ENCODE data around the gene TMC8. TPM values are rescaled to one million over a fixed set of nuclear protein-coding genes. Genes with fewer than 3 reads are reported as not detected.

TMC8 gene
- total and polyA plus RNA-seq, 2 experiments from 2014 or later: 1.2 to 1.3 TPM

GRCh38 chr17:78131172-78132083 is 857 bp downstream of the TMC8 start:
- Mint-ChIP-seq H3K36me3 (ENCODE audit: low read depth) (peaks cover 2% of the 10 kb centered on the region; the same call in 1 of the 3 replicates), H3K4me3 (0 out of 3 replicates have a peak overlapping the region, but pooled peaks have one; percentile 36), H3K27me3 (ENCODE audit: insufficient read depth, low read depth, poor library complexity) (peaks cover 35% of the 10 kb centered on the region), H3K27ac (no peak overlapping the region), H3K4me1 (peaks cover 23% of the 10 kb centered on the region), H3K9me3 (no peaks in the 10 kb centered on the region)
- no peak for TF ChIP-seq ETS1 (IDR thresholded peaks at IDR 0.05)
- TF ChIP-seq EZH2 (IDR thresholded peaks at IDR 0.05; ENCODE audit: low read depth, unreplicated experiment): no peak
- no peak for TF ChIP-seq NANOG (IDR thresholded peaks at IDR 0.05; ENCODE audit: borderline replicate concordance)
- no peak for TF ChIP-seq POLR2AphosphoS5 (IDR thresholded peaks at IDR 0.05; ENCODE audit: low read depth)
- TF ChIP-seq ZNF114 (CRISPR knock-in tag; IDR thresholded peaks at IDR 0.05): no peak
- TF ChIP-seq JUNB (IDR thresholded peaks at IDR 0.05; ENCODE audit: unreplicated experiment): no peak
- TF ChIP-seq ZNF331 (CRISPR knock-in tag; IDR thresholded peaks at IDR 0.05; ENCODE audit: low read depth): no peak
- TF ChIP-seq STAT1 (IDR thresholded peaks at IDR 0.05; ENCODE audit: unreplicated experiment): no peak
- no peak for TF ChIP-seq EZH2phosphoT487 (IDR thresholded peaks at IDR 0.05; ENCODE audit: unreplicated experiment)
- TF ChIP-seq CTCF (conservative IDR thresholded peaks at IDR 0.05; ENCODE audit: low read depth in 2 of 2): no peak
- TF ChIP-seq, protein P1, sequence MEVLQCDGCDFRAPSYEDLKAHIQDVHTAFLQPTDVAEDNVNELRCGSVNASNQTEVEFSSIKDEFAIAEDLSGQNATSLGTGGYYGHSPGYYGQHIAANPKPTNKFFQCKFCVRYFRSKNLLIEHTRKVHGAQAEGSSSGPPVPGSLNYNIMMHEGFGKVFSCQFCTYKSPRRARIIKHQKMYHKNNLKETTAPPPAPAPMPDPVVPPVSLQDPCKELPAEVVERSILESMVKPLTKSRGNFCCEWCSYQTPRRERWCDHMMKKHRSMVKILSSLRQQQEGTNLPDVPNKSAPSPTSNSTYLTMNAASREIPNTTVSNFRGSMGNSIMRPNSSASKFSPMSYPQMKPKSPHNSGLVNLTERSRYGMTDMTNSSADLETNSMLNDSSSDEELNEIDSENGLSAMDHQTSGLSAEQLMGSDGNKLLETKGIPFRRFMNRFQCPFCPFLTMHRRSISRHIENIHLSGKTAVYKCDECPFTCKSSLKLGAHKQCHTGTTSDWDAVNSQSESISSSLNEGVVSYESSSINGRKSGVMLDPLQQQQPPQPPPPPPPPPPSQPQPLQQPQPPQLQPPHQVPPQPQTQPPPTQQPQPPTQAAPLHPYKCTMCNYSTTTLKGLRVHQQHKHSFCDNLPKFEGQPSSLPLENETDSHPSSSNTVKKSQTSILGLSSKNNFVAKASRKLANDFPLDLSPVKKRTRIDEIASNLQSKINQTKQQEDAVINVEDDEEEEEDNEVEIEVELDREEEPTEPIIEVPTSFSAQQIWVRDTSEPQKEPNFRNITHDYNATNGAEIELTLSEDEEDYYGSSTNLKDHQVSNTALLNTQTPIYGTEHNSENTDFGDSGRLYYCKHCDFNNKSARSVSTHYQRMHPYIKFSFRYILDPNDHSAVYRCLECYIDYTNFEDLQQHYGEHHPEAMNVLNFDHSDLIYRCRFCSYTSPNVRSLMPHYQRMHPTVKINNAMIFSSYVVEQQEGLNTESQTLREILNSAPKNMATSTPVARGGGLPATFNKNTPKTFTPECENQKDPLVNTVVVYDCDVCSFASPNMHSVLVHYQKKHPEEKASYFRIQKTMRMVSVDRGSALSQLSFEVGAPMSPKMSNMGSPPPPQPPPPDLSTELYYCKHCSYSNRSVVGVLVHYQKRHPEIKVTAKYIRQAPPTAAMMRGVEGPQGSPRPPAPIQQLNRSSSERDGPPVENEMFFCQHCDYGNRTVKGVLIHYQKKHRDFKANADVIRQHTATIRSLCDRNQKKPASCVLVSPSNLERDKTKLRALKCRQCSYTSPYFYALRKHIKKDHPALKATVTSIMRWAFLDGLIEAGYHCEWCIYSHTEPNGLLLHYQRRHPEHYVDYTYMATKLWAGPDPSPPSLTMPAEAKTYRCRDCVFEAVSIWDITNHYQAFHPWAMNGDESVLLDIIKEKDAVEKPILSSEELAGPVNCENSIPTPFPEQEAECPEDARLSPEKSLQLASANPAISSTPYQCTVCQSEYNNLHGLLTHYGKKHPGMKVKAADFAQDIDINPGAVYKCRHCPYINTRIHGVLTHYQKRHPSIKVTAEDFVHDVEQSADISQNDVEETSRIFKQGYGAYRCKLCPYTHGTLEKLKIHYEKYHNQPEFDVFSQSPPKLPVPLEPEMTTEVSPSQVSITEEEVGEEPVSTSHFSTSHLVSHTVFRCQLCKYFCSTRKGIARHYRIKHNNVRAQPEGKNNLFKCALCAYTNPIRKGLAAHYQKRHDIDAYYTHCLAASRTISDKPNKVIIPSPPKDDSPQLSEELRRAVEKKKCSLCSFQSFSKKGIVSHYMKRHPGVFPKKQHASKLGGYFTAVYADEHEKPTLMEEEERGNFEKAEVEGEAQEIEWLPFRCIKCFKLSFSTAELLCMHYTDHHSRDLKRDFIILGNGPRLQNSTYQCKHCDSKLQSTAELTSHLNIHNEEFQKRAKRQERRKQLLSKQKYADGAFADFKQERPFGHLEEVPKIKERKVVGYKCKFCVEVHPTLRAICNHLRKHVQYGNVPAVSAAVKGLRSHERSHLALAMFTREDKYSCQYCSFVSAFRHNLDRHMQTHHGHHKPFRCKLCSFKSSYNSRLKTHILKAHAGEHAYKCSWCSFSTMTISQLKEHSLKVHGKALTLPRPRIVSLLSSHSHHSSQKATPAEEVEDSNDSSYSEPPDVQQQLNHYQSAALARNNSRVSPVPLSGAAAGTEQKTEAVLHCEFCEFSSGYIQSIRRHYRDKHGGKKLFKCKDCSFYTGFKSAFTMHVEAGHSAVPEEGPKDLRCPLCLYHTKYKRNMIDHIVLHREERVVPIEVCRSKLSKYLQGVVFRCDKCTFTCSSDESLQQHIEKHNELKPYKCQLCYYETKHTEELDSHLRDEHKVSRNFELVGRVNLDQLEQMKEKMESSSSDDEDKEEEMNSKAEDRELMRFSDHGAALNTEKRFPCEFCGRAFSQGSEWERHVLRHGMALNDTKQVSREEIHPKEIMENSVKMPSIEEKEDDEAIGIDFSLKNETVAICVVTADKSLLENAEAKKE (CRISPR knock-in tag; IDR thresholded peaks at IDR 0.05): no peak
- TF ChIP-seq, protein P2, sequence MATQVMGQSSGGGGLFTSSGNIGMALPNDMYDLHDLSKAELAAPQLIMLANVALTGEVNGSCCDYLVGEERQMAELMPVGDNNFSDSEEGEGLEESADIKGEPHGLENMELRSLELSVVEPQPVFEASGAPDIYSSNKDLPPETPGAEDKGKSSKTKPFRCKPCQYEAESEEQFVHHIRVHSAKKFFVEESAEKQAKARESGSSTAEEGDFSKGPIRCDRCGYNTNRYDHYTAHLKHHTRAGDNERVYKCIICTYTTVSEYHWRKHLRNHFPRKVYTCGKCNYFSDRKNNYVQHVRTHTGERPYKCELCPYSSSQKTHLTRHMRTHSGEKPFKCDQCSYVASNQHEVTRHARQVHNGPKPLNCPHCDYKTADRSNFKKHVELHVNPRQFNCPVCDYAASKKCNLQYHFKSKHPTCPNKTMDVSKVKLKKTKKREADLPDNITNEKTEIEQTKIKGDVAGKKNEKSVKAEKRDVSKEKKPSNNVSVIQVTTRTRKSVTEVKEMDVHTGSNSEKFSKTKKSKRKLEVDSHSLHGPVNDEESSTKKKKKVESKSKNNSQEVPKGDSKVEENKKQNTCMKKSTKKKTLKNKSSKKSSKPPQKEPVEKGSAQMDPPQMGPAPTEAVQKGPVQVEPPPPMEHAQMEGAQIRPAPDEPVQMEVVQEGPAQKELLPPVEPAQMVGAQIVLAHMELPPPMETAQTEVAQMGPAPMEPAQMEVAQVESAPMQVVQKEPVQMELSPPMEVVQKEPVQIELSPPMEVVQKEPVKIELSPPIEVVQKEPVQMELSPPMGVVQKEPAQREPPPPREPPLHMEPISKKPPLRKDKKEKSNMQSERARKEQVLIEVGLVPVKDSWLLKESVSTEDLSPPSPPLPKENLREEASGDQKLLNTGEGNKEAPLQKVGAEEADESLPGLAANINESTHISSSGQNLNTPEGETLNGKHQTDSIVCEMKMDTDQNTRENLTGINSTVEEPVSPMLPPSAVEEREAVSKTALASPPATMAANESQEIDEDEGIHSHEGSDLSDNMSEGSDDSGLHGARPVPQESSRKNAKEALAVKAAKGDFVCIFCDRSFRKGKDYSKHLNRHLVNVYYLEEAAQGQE (IDR thresholded peaks at IDR 0.05; ENCODE audit: unreplicated experiment): no peak
- Histone ChIP-seq H2AFZ (peak overlapping the region; percentile 10; the same call in 1 of the 2 replicates), H3K79me2 (replicated peaks; ENCODE audit: insufficient read depth) (0 out of 2 replicates have a peak, but pooled peaks cover 5% of the 10 kb centered on the region), H3K4me1 (ENCODE audit: insufficient read depth) (peaks cover 32% of the 10 kb centered on the region), H4K20me1 (replicated peaks; ENCODE audit: insufficient read depth) (no peaks in the 10 kb centered on the region), H3K27ac (ENCODE audit: low read depth) (no peak overlapping the region), H3K4me3 (peak overlapping the region; percentile 63), H3F3A (replicated peaks; ENCODE audit: low read depth) (peaks cover 10% of the 10 kb centered on the region; the same call in 1 of the 2 replicates), H3K4me2 (peak overlapping the region; percentile 81), H3K27me3 (ENCODE audit: insufficient read depth) (peaks cover 22% of the 10 kb centered on the region), H3K36me3 (ENCODE audit: insufficient read depth) (no peaks in the 10 kb centered on the region), H3K9me2 (ENCODE audit: insufficient read depth) (no peaks in the 10 kb centered on the region)
- DNase-seq (ENCODE audit: low spot score): no peak
- peak; percentile 3 for ATAC-seq

Measured in GM23338 (cell line).